Right cardiac atrium (tissue), 5 donors: ENCODE results near the gene COL10A1. TPM values are rescaled to one million over a fixed set of nuclear protein-coding genes. Genes with fewer than 3 reads are reported as not detected.

Experiments used
- ATAC-seq, 2 donors: fragments of 200-7000 bp; cut with Tn5 transposase; one replicate each; pipeline versions ENCODE4 v1.8.0 to v1.9.1; 2020; ENCODE audit warnings: moderate library complexity in 2 of 2, mild to moderate bottlenecking in 1 of 2
- DNase-seq, 3 donors: peaks; one replicate each; pipeline ENCODE4 v3.0.0-alpha.2; 2020
- H3K27ac ChIP-seq: one replicate; pipeline ENCODE4 v1.5.1; 2013; ENCODE audit warnings: mild to moderate bottlenecking, low read length, control low read depth, moderate library complexity
- H3K27me3 ChIP-seq: one replicate; pipeline ENCODE4 v1.6.1; 2013; ENCODE audit not compliant: control insufficient read depth, insufficient read depth
- H3K4me1 ChIP-seq: one replicate; pipeline ENCODE4 v1.6.1; 2013; ENCODE audit warnings: low read length; ENCODE audit not compliant: control insufficient read depth, insufficient read depth
- H3K4me3 ChIP-seq: one replicate; pipeline ENCODE4 v1.5.1; 2013; ENCODE audit warnings: low read length, control low read depth
- H3K9me3 ChIP-seq: one replicate; pipeline ENCODE4 v1.6.1; 2013; ENCODE audit warnings: low read length; ENCODE audit not compliant: control insufficient read depth
- WGBS: extraction: QIAGEN DNeasy Blood & Tissue Kit; methylation state at CpG from one replicate; pipeline ENCODE4 v1.1.7; 2013; 5-methylcytosine and 5-hydroxymethylcytosine counted together
- intact Hi-C, 4 donors: fragments of 100-400 bp; cut with DNase I; formaldehyde crosslinking; loops; one replicate each; pipeline versions ENCODE4 v1.11.0 to v1.14.0; 2022 to 2023
- polyA plus RNA-seq: library from polyadenylated mRNA; stranded (reverse); fragments of 200-250 nt; gene quantifications from one replicate; pipeline ENCODE4 v1.2.3, GENCODE V29; 2013
- total RNA-seq, 4 donors: library from RNA; stranded (reverse); fragmentation: NEBNext Ultra II Directional; extraction: Animal tissue kit (Norgen Biotek cat#: 25700); gene quantifications; one replicate each; pipeline ENCODE4 v1.2.1, GENCODE V29; 2021
- donor health status: healthy with polysubstance abuse.
- donor health status: DM: no; HTN: yes; CAD: no.
- donor health status: DM: no; HTN: no; CAD: no.
- donor health status: DM: no; HTN: yes; CAD: no; lungs with severe emphysema.
- donor health status: DM: yes; HTN: yes; CAD: no.

COL10A1 gene
- total and polyA plus RNA-seq, 5 donors, result 0.05 TPM; not detected in 4

DNA sequence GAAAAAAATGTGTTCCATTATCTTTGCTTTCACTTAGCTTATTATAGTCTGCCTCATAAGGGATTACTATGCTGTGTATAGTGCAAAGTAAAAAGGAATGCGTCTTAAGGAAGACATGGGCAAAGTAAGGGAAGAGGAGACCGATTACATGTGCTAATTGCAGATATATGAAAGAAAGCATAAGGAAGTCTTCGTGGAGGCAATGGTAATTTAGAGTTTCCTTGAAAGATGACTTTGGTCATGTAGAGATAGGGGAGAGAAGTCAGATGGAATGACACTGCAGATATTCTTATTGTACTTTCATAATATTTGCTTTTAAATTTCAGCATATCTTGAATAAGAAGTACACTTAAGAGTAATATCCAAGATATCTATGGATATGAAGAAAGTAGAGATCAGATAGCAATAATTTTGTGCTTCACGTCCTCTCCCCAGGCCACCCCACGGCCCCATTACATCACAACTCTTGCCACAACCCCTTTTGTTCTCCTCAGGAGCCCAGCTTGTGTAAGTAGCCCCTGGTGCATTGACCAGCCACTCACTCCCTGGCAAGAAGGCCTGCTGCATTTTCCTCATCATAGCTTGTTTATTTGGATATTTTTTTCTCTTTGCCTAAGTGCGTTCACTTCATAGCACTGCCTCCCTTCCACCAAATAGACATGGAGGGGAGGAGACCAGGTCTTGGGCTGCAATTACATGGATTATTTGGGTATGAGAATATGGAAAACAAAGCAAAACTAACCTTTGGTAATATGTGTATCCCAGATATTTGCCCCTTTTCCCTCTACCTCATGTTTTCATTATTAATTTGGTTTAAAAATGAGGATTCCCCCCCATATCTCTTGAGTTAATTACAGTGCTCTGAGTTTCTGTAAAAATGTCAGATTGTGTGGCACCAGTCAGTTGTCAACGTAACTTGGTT, 30.7 kb upstream of the COL10A1 start:
- Histone ChIP-seq H3K27me3 (no peaks in the 10 kb centered on the region), H3K9me3 (no peaks in the 10 kb centered on the region), H3K4me1 (no peaks in the 10 kb centered on the region), H3K4me3 (no peak overlapping the region), H3K27ac (no peak overlapping the region)
- DNase-seq, result no peak
- intact Hi-C loops, result no loop called here
- no peak for ATAC-seq
- WGBS, result 81% methylated on average over 7 of the region's 7 CpGs

DNA sequence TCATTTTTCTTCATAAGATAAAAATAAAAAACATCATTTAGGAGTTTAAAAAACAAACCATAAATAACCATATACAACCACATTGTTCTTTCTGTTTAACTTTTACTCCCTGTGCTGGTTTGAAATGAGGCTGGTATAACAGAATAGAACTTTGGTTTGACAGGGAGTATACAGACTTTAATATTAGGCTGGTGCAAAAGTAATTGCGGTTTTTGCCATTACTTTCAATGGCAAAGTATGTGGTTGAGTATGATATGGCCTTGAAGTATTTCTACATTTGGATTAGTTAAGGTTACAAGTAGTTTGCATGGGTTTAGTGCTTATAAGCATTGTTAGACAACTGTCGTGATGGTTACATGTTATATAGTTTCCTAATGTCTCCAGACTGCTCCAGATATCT, 29.0 kb upstream of the COL10A1 start:
- H3K4me3 ChIP-seq, result no peak overlapping the region
- no peak for DNase-seq
- no peaks in the 10 kb centered on the region for H3K9me3 ChIP-seq
- intact Hi-C loops, result no loop called here
- ATAC-seq, result no peak
- no peaks in the 10 kb centered on the region for H3K27me3 ChIP-seq
- no peak overlapping the region for H3K27ac ChIP-seq
- H3K4me1 ChIP-seq, result no peaks in the 10 kb centered on the region
- 98% methylated on average over 2 of the region's 2 CpGs for WGBS

DNA sequence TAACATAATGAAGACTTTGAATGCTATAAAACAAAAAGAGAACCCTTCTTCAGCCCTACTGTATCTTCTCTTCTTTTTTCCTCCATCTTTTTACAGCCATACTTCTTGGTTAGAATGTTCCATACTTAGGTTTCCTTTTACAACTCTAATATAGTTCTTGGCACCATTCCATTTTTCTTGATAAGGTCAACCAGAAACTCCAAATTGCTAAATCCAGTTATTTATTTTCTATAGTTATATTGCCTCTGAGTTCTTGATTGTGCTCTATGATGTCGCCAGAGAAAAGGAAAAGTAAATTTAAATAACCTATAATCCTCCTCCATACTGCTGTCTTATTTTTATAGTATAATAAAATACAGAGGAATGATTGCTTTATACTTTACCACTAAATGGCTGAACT, 26.7 kb upstream of the COL10A1 start:
- Histone ChIP-seq H3K9me3 (no peaks in the 10 kb centered on the region), H3K4me3 (no peak overlapping the region), H3K4me1 (no peaks in the 10 kb centered on the region), H3K27me3 (no peaks in the 10 kb centered on the region), H3K27ac (no peak overlapping the region)
- intact Hi-C loops, result no loop called here
- DNase-seq (no peak), ATAC-seq (no peak)
- WGBS, result 84% methylated on average over 1 of the region's 1 CpG

DNA sequence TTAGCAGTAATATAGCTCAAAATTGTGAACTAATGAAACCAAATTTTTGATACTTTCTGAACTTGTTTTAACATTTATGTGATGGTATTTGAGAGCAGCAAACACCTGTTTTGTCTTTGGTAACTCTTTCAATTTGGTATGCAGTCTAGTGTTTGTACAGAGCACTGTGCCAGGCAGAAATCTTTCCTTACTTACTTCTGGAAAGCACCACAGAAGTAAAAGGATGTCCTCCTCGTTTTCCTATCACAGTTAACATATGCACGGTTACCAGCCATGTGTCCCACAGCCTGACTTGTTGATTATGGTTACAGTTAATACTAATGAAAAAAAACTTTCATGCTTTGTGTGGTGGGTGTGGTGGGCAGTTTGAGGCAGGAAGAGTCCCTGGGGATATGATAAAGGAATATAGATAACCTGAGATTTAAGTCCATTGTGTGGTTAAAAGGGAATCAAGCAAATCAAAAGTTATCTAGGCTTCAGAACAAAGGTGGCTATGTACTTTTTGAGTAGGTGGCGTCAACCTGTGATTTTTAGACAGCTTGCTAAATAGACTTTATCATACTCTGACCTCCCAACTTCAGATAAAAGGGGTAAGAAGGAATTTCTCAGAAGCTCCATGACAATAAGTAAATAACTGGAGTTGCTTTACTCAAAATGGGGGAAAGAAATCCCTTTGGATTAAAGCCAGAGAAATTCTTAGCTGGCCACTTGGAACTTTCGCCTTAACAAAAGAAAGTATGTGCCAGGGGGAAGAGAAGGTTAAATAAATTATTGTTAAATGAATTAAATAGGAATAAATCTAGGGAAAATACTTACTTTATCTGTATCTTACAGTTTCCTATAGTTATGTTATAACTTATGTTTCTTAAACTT, 20.1 kb upstream of the COL10A1 start:
- WGBS, result 63% methylated on average over 4 of the region's 4 CpGs
- no peak for DNase-seq
- Histone ChIP-seq H3K27ac (no peak overlapping the region), H3K4me3 (no peak overlapping the region), H3K4me1 (peaks cover 2% of the 10 kb centered on the region), H3K27me3 (no peaks in the 10 kb centered on the region), H3K9me3 (no peaks in the 10 kb centered on the region)
- intact Hi-C loops, result no loop called here
- peak in 1 of 2 donors; percentile 42 for ATAC-seq

DNA sequence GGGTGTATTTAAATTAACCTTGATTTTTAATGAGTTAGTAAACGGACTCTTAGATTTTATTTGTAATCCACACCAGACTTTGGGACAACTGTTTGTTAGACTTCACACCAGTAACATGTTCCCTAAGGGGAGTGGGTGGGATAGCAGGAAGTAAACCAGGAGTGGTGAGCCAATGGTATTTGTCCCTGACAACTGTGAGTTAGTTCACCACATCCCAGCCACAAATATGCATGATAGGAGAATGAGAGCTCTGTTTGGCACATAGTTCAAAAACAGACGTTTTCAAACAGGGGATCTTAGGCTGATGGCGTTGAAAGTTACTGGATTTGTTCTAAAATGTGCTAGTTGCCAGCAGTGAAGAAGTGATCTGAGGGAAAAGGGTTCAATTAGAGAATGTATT, 18.7 kb upstream of the COL10A1 start:
- no peaks in the 10 kb centered on the region for H3K27me3 ChIP-seq
- DNase-seq, result no peak
- no peaks in the 10 kb centered on the region for H3K9me3 ChIP-seq
- 42% methylated on average over 3 of the region's 3 CpGs for WGBS
- no peak overlapping the region for H3K27ac ChIP-seq
- peak; percentile 59 to 76 for ATAC-seq
- intact Hi-C loops, result no loop called here
- H3K4me3 ChIP-seq, result no peak overlapping the region
- peaks cover 2% of the 10 kb centered on the region for H3K4me1 ChIP-seq

DNA sequence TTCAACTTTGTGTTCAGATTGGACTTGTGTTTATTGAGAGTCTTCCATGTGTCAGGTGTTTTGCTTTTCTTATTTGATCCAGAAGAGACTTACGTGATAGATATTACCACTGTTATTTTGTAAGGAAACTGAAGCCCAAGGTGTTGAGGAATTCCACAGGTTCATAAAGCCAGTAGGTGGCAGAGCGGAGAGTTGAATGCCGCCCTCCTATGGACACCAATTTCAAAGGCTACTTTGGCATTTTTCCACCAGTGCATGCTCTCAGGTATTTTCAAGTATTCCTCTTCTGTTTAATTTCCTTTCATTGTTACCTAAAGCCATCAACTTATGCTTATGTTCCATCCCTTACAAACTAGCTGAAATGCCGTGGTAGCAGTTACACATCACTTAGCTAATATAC, 14.0 kb upstream of the COL10A1 start:
- intact Hi-C loops, result no loop called here
- DNase-seq (no peak), ATAC-seq (no peak)
- 95% methylated on average over 4 of the region's 4 CpGs for WGBS
- no peaks in the 10 kb centered on the region for H3K27me3 ChIP-seq
- no peaks in the 10 kb centered on the region for H3K9me3 ChIP-seq
- H3K4me1 ChIP-seq, result peaks cover 2% of the 10 kb centered on the region
- no peak overlapping the region for H3K27ac ChIP-seq
- H3K4me3 ChIP-seq, result no peak overlapping the region

DNA sequence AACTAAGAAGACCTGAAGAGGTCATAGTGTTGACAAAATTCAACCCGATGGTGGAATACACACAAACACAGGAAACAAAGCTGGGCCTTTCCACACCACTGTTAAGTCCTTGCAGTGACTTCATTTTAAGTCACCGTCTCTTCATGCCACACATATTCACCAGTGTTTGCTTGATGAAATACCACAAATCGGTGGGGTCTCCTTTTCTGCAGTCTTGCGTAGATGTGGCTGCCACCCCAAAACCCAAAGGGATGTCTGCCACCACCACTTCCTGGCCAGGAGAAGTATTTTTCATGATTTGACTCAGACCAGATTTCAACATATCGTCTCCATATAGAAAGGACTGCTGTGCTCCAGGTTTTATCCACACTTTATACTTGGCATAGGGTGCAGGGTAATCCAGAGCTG, 11.0 kb upstream of the COL10A1 start:
- no peak for DNase-seq
- Histone ChIP-seq H3K4me3 (no peak overlapping the region), H3K4me1 (no peaks in the 10 kb centered on the region), H3K27me3 (no peaks in the 10 kb centered on the region), H3K27ac (no peak overlapping the region), H3K9me3 (no peaks in the 10 kb centered on the region)
- no peak for ATAC-seq
- WGBS, result 82% methylated on average over 5 of the region's 5 CpGs
- intact Hi-C loops, result no loop called here

DNA sequence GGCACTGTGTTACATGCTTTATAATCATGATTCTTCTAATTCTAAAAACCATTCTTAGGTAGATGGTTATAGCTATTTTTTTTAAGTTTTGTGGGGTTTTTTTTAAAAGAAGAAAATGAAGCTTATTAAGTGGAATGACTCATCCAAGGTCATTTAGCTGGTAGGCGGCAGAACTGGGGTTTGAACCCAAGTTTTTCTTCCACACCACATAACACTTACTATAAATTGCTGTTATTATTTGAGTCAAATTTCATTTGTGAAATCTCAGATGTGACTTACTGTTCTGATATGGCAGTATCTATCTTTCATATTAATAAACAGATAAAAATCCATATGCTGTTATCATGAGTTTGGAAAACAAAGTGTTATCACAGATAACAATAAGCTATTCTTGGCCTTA, 10.4 kb upstream of the COL10A1 start:
- H3K27ac ChIP-seq, result no peak overlapping the region
- intact Hi-C loops, result no loop called here
- ATAC-seq (no peak), DNase-seq (no peak)
- no peaks in the 10 kb centered on the region for H3K9me3 ChIP-seq
- H3K27me3 ChIP-seq, result no peaks in the 10 kb centered on the region
- WGBS, result 89% methylated on average over 1 of the region's 1 CpG
- no peaks in the 10 kb centered on the region for H3K4me1 ChIP-seq
- H3K4me3 ChIP-seq, result no peak overlapping the region

DNA sequence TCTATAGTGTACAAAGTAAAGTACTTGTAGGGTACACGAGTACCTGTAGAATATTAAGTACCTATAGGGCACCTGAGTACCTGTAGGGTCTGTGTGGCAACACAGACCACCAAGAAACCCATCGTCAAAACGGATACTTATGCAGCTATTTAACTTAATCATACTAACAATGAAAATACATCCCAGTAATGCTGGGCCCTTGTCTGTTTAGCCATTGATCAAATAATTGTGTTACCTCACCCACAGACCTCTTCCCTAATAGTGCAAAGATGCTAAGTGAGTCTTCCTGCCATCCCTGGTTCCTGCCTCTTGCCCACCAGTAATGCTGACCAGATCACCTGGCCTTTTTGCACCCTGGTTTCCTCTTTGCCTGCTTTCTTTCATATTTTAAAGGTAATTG, 7.5 kb upstream of the COL10A1 start:
- ATAC-seq, result no peak
- WGBS, result 79% methylated on average over 3 of the region's 3 CpGs

DNA sequence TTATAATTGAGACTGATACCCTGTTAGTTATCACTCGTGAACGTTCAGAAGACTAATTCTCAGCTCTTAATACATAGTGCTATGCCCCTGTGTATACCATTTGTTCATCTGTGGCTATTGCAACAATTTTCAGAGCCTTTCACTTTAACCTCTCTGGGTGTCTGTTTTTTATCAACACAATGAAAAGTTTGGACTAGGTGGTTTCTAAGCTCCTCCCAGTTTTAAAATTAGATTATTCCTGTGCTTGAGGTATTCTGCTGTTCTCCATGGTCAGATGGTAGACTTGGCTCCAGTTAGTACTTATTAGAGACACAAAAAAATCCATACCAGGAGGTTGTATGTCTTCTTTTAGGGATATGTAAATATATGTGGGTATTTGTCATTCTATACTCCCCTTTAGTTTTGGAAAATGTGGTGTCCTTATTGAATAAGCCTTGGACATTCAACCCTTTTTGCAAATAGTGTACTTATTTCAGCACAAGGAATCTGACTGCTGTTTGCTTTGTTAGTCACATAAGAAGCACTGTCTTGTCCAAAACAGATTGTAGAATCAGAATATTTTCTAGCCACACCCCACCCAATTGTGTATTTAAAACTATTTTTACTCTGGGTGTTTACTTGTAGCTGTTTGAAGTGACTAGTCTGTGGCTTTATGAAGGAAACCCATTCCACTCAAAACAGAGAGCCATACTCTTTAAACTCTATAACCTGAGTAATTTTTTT, 2.0 kb upstream of the COL10A1 start:
- intact Hi-C loops, result no loop called here

More for the DNA sequence above, 7.5 kb upstream of the COL10A1 start:
- Histone ChIP-seq H3K27ac (no peak overlapping the region), H3K4me1 (no peaks in the 10 kb centered on the region), H3K27me3 (no peaks in the 10 kb centered on the region), H3K9me3 (no peaks in the 10 kb centered on the region), H3K4me3 (no peak overlapping the region)
- no peak for DNase-seq
- intact Hi-C loops, result no loop called here

DNA sequence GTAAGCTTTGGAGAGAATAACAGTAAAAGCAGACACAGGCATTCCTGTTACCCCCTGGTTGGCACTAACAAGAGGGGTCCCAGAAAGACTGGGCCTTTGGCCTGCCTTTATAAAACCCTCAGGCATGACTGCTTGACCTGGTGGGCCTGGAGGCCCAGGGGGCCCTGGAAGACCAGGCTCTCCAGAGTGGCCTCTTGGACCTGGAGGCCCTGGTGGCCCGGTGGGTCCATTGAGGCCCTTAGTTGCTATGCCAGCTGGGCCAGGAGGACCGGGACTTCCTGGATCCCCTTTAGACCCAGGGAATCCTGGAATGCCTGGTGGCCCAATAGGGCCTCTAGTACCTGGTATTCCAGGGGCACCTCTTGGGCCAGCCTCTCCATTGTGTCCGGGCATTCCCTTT, 5.5 kb downstream of the COL10A1 start:
- ATAC-seq, result no peak
- WGBS, result 97% methylated on average over 3 of the region's 3 CpGs
- Histone ChIP-seq H3K27me3 (no peaks in the 10 kb centered on the region), H3K9me3 (no peaks in the 10 kb centered on the region), H3K27ac (no peak overlapping the region), H3K4me3 (no peak overlapping the region), H3K4me1 (no peaks in the 10 kb centered on the region)
- intact Hi-C loops, result no loop called here
- no peak for DNase-seq

More for the DNA sequence above, 2.0 kb upstream of the COL10A1 start:
- H3K4me3 ChIP-seq, result no peak overlapping the region
- no peaks in the 10 kb centered on the region for H3K27me3 ChIP-seq
- DNase-seq (no peak), ATAC-seq (no peak)
- no peak overlapping the region for H3K27ac ChIP-seq
- 67% methylated on average over 2 of the region's 2 CpGs for WGBS
- no peaks in the 10 kb centered on the region for H3K9me3 ChIP-seq
- no peaks in the 10 kb centered on the region for H3K4me1 ChIP-seq
